Loucy (cell line): ENCODE data around the gene DNAH5.

Experiments used
- H2AFZ ChIP-seq: fragments of 200-600 bp; sonication (generic); 2 replicates; pipeline ENCODE4 v1.6.0; 2016; ENCODE audit warnings: antibody characterized with exemption, mild to moderate bottlenecking, low read length, moderate library complexity
- H3F3A ChIP-seq: fragments of 200-600 bp; 2 replicates; pipeline ENCODE4 v1.6.0; 2016; ENCODE audit warnings: antibody characterized with exemption, low read depth, mild to moderate bottlenecking
- H3K27me3 ChIP-seq: fragments of 200-600 bp; sonication (generic); 2 replicates; pipeline ENCODE4 v1.6.1; 2014; ENCODE audit warnings: low read length, mild to moderate bottlenecking; ENCODE audit not compliant: insufficient read depth, poor library complexity, severe bottlenecking
- H3K36me3 ChIP-seq: fragments of 200-600 bp; sonication (generic); 2 replicates; pipeline ENCODE4 v1.6.1; 2016; ENCODE audit warnings: low read length; ENCODE audit not compliant: insufficient read depth
- H3K4me1 ChIP-seq: fragments of 200-600 bp; sonication (generic); 2 replicates; pipeline ENCODE4 v1.5.1; 2014; ENCODE audit warnings: low read length, mild to moderate bottlenecking; ENCODE audit not compliant: insufficient read depth, poor library complexity, severe bottlenecking
- H3K4me2 ChIP-seq: fragments of 200-600 bp; sonication (generic); 2 replicates; pipeline ENCODE4 v1.6.0; 2014; ENCODE audit warnings: antibody characterized with exemption, low read length, low read depth, mild to moderate bottlenecking; ENCODE audit not compliant: poor library complexity, severe bottlenecking
- H3K4me3 ChIP-seq: fragments of 200-600 bp; sonication (generic); 2 replicates; pipeline ENCODE4 v1.5.1; 2014; ENCODE audit warnings: low read length, mild to moderate bottlenecking, mixed read lengths; ENCODE audit not compliant: poor library complexity, severe bottlenecking
- H3K79me2 ChIP-seq: fragments of 200-600 bp; sonication (generic); 2 replicates; pipeline ENCODE4 v1.6.1; 2014; ENCODE audit warnings: low read length; ENCODE audit not compliant: insufficient read depth
- H3K9ac ChIP-seq: fragments of 200-600 bp; sonication (generic); 2 replicates; pipeline ENCODE4 v1.6.0; 2014; ENCODE audit warnings: mild to moderate bottlenecking, low read depth, low read length, moderate library complexity; ENCODE audit not compliant: poor library complexity, severe bottlenecking
- H3K9me2 ChIP-seq: fragments of 200-600 bp; sonication (generic); replicated peaks from 2 replicates; pipeline ENCODE4 v1.6.1; 2016; ENCODE audit warnings: low read depth, low read length, mixed read lengths
- H3K9me3 ChIP-seq: fragments of 200-600 bp; sonication (generic); 2 replicates; pipeline ENCODE4 v1.6.1; 2014; ENCODE audit warnings: mild to moderate bottlenecking, antibody characterized with exemption, low read length, low read depth; ENCODE audit not compliant: insufficient read depth
- H4K20me1 ChIP-seq: fragments of 200-600 bp; sonication (generic); 2 replicates; pipeline ENCODE4 v1.6.0; 2014; ENCODE audit warnings: antibody characterized with exemption, low read length, mild to moderate bottlenecking; ENCODE audit not compliant: insufficient read depth, poor library complexity, severe bottlenecking
- EZH2phosphoT487 ChIP-seq: fragments of 200-600 bp; IDR thresholded peaks from 2 replicates; pipeline ENCODE4 v1.6.1; 2018; ENCODE audit warnings: antibody characterized with exemption, mild to moderate bottlenecking, moderate library complexity, borderline replicate concordance
- TF ChIP-seq, protein P1 (sequence below): fragments of 200-600 bp; sonication (generic); conservative IDR thresholded peaks from 2 replicates; pipeline ENCODE4 v1.5.1; 2014; ENCODE audit warnings: mild to moderate bottlenecking, antibody characterized with exemption, low read length

Gene DNAH5

DNA sequence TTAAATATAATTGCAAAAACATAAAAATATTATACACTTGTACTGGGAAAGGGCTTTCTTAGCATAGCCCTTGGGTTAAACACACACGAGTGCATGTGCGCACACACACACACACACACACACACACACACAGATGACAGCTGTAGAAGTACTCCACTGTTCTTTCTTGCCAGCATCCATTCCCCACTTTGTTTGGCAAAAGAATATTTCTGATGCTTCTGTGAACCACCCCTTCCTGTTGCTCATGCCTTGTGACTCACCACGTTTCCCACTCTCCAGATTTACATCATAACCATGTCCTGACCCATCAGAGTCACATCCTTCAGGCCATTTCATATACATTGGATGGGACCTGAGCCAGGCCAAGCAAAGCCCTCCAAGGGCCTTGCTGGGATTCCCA is 280.1 kb downstream of the DNAH5 start:
- H3K9ac ChIP-seq = no peak overlapping the region
- no peaks in the 10 kb centered on the region for H3K9me3 ChIP-seq
- no peaks in the 10 kb centered on the region for H3K4me1 ChIP-seq
- no peaks in the 10 kb centered on the region for H3K79me2 ChIP-seq
- TF ChIP-seq, protein P1, sequence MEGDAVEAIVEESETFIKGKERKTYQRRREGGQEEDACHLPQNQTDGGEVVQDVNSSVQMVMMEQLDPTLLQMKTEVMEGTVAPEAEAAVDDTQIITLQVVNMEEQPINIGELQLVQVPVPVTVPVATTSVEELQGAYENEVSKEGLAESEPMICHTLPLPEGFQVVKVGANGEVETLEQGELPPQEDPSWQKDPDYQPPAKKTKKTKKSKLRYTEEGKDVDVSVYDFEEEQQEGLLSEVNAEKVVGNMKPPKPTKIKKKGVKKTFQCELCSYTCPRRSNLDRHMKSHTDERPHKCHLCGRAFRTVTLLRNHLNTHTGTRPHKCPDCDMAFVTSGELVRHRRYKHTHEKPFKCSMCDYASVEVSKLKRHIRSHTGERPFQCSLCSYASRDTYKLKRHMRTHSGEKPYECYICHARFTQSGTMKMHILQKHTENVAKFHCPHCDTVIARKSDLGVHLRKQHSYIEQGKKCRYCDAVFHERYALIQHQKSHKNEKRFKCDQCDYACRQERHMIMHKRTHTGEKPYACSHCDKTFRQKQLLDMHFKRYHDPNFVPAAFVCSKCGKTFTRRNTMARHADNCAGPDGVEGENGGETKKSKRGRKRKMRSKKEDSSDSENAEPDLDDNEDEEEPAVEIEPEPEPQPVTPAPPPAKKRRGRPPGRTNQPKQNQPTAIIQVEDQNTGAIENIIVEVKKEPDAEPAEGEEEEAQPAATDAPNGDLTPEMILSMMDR = no peak
- TF ChIP-seq EZH2phosphoT487 = no peak
- H3K4me2 ChIP-seq = no peak overlapping the region
- H3K4me3 ChIP-seq = no peak overlapping the region
- H3K36me3 ChIP-seq = no peaks in the 10 kb centered on the region
- no peaks in the 10 kb centered on the region for H3K27me3 ChIP-seq
- H4K20me1 ChIP-seq = no peaks in the 10 kb centered on the region
- no peaks in the 10 kb centered on the region for H3F3A ChIP-seq
- H2AFZ ChIP-seq = no peak overlapping the region
- no peaks in the 10 kb centered on the region for H3K9me2 ChIP-seq

DNA sequence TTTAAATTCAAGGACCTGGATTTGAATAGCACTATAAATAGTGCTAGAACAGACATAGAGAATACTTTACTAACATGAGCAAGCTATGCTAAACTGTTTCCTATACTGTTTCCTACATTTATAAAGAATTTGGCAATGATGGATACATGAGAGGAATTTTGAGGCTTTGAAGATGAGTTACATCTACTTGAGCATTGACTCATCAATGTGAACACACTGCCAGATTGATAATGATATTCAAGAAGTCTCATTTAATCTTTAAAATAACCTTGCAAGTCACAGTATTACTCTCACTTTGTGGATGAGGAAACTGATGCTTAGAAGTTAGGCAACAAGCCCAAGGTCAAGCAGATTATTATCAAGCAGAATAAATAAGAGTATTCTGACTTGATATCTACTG is 281.9 kb downstream of the DNAH5 start:
- Histone ChIP-seq H4K20me1 (no peaks in the 10 kb centered on the region), H3K4me2 (no peak overlapping the region), H3K9me2 (no peaks in the 10 kb centered on the region), H2AFZ (no peak overlapping the region), H3K4me3 (no peak overlapping the region), H3K36me3 (no peaks in the 10 kb centered on the region), H3K9ac (no peak overlapping the region), H3F3A (no peaks in the 10 kb centered on the region), H3K79me2 (no peaks in the 10 kb centered on the region), H3K27me3 (no peaks in the 10 kb centered on the region), H3K4me1 (no peaks in the 10 kb centered on the region), H3K9me3 (no peaks in the 10 kb centered on the region)
- TF ChIP-seq, protein P1 = no peak

DNA sequence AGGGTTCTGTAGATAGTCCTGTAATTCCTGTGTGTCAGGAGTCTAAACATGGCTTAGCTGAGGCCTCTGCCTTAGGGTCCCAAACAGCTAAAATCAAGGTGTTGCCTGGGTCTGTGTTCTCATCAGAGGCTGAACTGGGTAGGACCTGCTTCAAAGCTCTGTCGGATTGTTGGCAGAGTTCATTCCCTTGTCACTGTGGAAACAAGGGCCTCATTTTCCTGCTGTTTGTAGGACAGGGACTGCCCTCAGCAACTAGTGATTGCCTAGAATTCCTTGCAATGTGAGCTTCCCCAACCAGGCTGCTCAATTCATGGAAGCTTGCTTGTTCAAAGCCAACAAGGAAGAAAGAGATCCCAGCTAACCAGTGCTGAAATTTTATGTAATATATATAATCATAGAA is 283.2 kb downstream of the DNAH5 start:
- Histone ChIP-seq H3K27me3 (no peaks in the 10 kb centered on the region), H3K36me3 (no peaks in the 10 kb centered on the region), H3F3A (no peaks in the 10 kb centered on the region), H3K79me2 (no peaks in the 10 kb centered on the region), H4K20me1 (no peaks in the 10 kb centered on the region), H3K9me3 (no peaks in the 10 kb centered on the region), H3K4me3 (no peak overlapping the region), H3K4me1 (no peaks in the 10 kb centered on the region), H3K4me2 (no peak overlapping the region), H3K9me2 (no peaks in the 10 kb centered on the region), H3K9ac (no peak overlapping the region), H2AFZ (no peak overlapping the region)
- TF ChIP-seq EZH2phosphoT487 = no peak
- TF ChIP-seq, protein P1 = no peak
